Measurements from ENCODE around the gene PARD6A. TPM values are rescaled to one million over a fixed set of nuclear protein-coding genes. Genes with fewer than 3 reads are reported as not detected.

PARD6A gene
- total RNA-seq, 1 experiment from 2014 or later, result 4.4 TPM

GRCh38 chr16:67708368-67708771 lies 47.6 kb downstream of the PARD6A start:
- no peaks in the 10 kb centered on the region for H3K36me3 ChIP-seq (ENCODE audit: low read depth)
- DNase-seq, result no peak
- H3K9me3 ChIP-seq (ENCODE audit: insufficient read depth, low read depth), result no peaks in the 10 kb centered on the region
- no peaks in the 10 kb centered on the region for H3K9me2 ChIP-seq (ENCODE audit: insufficient read depth)
- no TSS peak for BruUV-seq (replicated peaks)
- ChIA-PET CTCF (no interaction called here), POLR2A (ENCODE audit: unreplicated experiment) (no interaction called here)
- intact Hi-C loops (cut with micrococcal nuclease; ENCODE audit: unreplicated experiment), result no loop called here
- H3F3A ChIP-seq (ENCODE audit: insufficient read depth, low read depth), result 0 out of 2 replicates have a peak, but pooled peaks cover 8% of the 10 kb centered on the region
- TF ChIP-seq CTCF (conservative IDR thresholded peaks at IDR 0.05) (no peak), EZH2 (IDR thresholded peaks at IDR 0.05; ENCODE audit: low read depth) (no peak)
- peaks cover 30% of the 10 kb centered on the region for H3K79me2 ChIP-seq (ENCODE audit: low read depth)
- no peak overlapping the region for H3K27ac ChIP-seq
- no peaks in the 10 kb centered on the region for H3K4me1 ChIP-seq (replicated peaks; ENCODE audit: insufficient read depth)
- H3K27me3 ChIP-seq (ENCODE audit: insufficient read depth, low read depth), result no peaks in the 10 kb centered on the region
- no peak overlapping the region for H3K4me3 ChIP-seq
- no peak overlapping the region for H2AFZ ChIP-seq
- 0 out of 2 replicates have a peak, but pooled peaks cover 6% of the 10 kb centered on the region for H4K20me1 ChIP-seq (ENCODE audit: insufficient read depth)
- no peak overlapping the region for H3K4me2 ChIP-seq

- Histone ChIP-seq H3K9me3 (ENCODE audit: insufficient read depth, low read depth) (no peaks in the 10 kb centered on the region), H3K9me2 (ENCODE audit: insufficient read depth) (no peaks in the 10 kb centered on the region), H3K27me3 (ENCODE audit: insufficient read depth, low read depth) (no peaks in the 10 kb centered on the region), H3F3A (ENCODE audit: insufficient read depth, low read depth) (0 out of 2 replicates have a peak, but pooled peaks cover 7% of the 10 kb centered on the region), H3K4me2 (no peak overlapping the region), H3K36me3 (ENCODE audit: low read depth) (no peaks in the 10 kb centered on the region), H3K4me3 (no peak overlapping the region), H3K4me1 (replicated peaks; ENCODE audit: insufficient read depth) (no peaks in the 10 kb centered on the region), H3K79me2 (ENCODE audit: low read depth) (peaks cover 32% of the 10 kb centered on the region), H2AFZ (no peak overlapping the region), H4K20me1 (ENCODE audit: insufficient read depth) (0 out of 2 replicates have a peak, but pooled peaks cover 6% of the 10 kb centered on the region), H3K27ac (no peak overlapping the region)
- TF ChIP-seq CTCF (conservative IDR thresholded peaks at IDR 0.05) (no peak), EZH2 (IDR thresholded peaks at IDR 0.05; ENCODE audit: low read depth) (no peak)
- CTCF ChIA-PET, result no interaction called here
- DNase-seq, result no peak
- intact Hi-C loops (cut with micrococcal nuclease; ENCODE audit: unreplicated experiment), result no loop called here
- POLR2A ChIA-PET (ENCODE audit: unreplicated experiment), result no interaction called here
- no TSS peak for BruUV-seq (replicated peaks)
Measured at GRCh38 chr16:67709050-67709449, 48.3 kb downstream of the PARD6A start.

- no TSS peak for BruUV-seq (replicated peaks)
- peaks cover 39% of the 10 kb centered on the region for H3K79me2 ChIP-seq (ENCODE audit: low read depth)
- H3K36me3 ChIP-seq (ENCODE audit: low read depth), result no peaks in the 10 kb centered on the region
- H3K4me1 ChIP-seq (replicated peaks; ENCODE audit: insufficient read depth), result no peaks in the 10 kb centered on the region
- ChIA-PET CTCF (no interaction called here), POLR2A (ENCODE audit: unreplicated experiment) (no interaction called here)
- no peaks in the 10 kb centered on the region for H3K9me2 ChIP-seq (ENCODE audit: insufficient read depth)
- H3K27me3 ChIP-seq (ENCODE audit: insufficient read depth, low read depth), result no peaks in the 10 kb centered on the region
- H3K27ac ChIP-seq, result no peak overlapping the region
- no peak overlapping the region for H3K4me2 ChIP-seq
- no peak for TF ChIP-seq EZH2 (IDR thresholded peaks at IDR 0.05; ENCODE audit: low read depth)
- TF ChIP-seq CTCF (conservative IDR thresholded peaks at IDR 0.05), result no peak
- H3K4me3 ChIP-seq, result no peak overlapping the region
- no peaks in the 10 kb centered on the region for H3K9me3 ChIP-seq (ENCODE audit: insufficient read depth, low read depth)
- H2AFZ ChIP-seq, result no peak overlapping the region
- no peaks in the 10 kb centered on the region for H3F3A ChIP-seq (ENCODE audit: insufficient read depth, low read depth)
- H4K20me1 ChIP-seq (ENCODE audit: insufficient read depth), result 0 out of 2 replicates have a peak, but pooled peaks cover 7% of the 10 kb centered on the region
- intact Hi-C loops (cut with micrococcal nuclease; ENCODE audit: unreplicated experiment), result no loop called here
- no peak for DNase-seq
Measured at GRCh38 chr16:67710607-67711006, 49.8 kb downstream of the PARD6A start.

Other genes starting within 250 kb of the PARD6A start
- gene ZDHHC1, start 244.5 kb upstream of the PARD6A start, total RNA-seq (2021), result 12.8 and 14.9 TPM in 2 replicates
- gene HSD11B2, start 229.8 kb upstream of the PARD6A start, total RNA-seq (2021), result 5.0 and 5.3 TPM in 2 replicates
- gene ATP6V0D1, start 179.8 kb upstream of the PARD6A start, total RNA-seq (2021), result 51.5 and 61.0 TPM in 2 replicates
- gene AGRP, start 177.4 kb upstream of the PARD6A start, total RNA-seq (2021), result not detected in 2 replicates
- 76.7 and 113 TPM in 2 replicates for gene RIPOR1, start 132.1 kb upstream of the PARD6A start, total RNA-seq (2021)
- 35.3 and 39.0 TPM in 2 replicates for gene CTCF, start 98.4 kb upstream of the PARD6A start, total RNA-seq (2021)
- 0.87 and 1.5 TPM in 2 replicates for gene CARMIL2, start 15.8 kb upstream of the PARD6A start, total RNA-seq (2021)
- 34.7 and 38.9 TPM in 2 replicates for gene ACD, start 700 bp upstream of the PARD6A start, total RNA-seq (2021)
- 20.8 and 21.6 TPM in 2 replicates for gene ENKD1, start 5.8 kb downstream of the PARD6A start, total RNA-seq (2021)
- 0.46 and 1.8 TPM in 2 replicates for gene C16orf86, start 5.9 kb downstream of the PARD6A start, total RNA-seq (2021)
- gene GFOD2, start 58.4 kb downstream of the PARD6A start, total RNA-seq (2021), result 17.6 and 20.4 TPM in 2 replicates
- 16.1 and 21.0 TPM in 2 replicates for gene RANBP10, start 145.6 kb downstream of the PARD6A start, total RNA-seq (2021)
- 1.9 and 2.2 TPM in 2 replicates for gene TSNAXIP1, start 145.9 kb downstream of the PARD6A start, total RNA-seq (2021)
- 18.9 and 23.2 TPM in 2 replicates for gene THAP11, start 181.4 kb downstream of the PARD6A start, total RNA-seq (2021)
- 94.2 and 147 TPM in 2 replicates for gene NUTF2, start 186.0 kb downstream of the PARD6A start, total RNA-seq (2021)
- 32.7 and 33.8 TPM in 2 replicates for gene CENPT, start 186.7 kb downstream of the PARD6A start, total RNA-seq (2021)
- 48.8 and 52.7 TPM in 2 replicates for gene EDC4, start 212.1 kb downstream of the PARD6A start, total RNA-seq (2021)
- 1.3 TPM in 1 of 2 replicates, not detected in the other for gene NRN1L, start 223.9 kb downstream of the PARD6A start, total RNA-seq (2021)
- gene PSKH1, start 232.3 kb downstream of the PARD6A start, total RNA-seq (2021), result 25.8 and 28.4 TPM in 2 replicates